ENCODE measurements around the gene BCL2.

The BCL2 gene

DNA sequence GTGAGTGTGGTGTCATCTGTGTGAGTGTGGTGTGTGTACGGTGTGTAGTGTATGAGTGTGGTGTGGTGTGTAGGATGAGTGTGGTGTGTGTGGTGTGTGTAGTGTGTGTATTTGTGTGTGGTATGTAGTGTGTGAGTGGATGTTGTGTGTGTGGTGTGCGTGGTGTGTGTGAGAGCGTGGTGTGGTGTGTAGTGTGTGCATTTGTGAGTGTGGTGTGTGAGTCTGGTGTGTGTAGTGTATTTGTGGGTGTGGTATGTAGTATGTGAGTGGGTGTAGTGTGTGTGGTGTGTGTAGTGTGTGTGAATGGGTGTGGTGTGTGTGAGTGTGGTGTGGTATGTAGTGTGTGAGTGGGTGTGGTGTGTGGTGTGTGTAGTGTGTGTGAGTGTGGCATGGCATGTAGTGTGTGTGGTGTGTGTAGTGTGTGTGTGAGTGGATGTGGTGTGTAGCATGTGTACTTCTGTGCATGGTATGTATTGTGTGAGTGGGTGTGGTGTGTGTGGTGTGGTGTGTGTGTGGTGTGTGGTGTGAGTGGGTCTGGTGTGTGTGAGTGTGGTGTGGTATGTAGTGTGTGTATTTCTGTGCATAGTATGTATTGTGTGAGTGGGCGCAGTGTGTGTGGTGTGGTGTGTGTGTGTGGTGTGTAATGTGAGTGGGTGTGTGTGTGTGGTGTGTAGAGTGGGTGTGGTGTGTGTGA is 227.8 kb downstream of the BCL2 start:
- Histone ChIP-seq H3K79me2 (no peaks in the 10 kb centered on the region), H2AFZ (no peak overlapping the region), H3K4me1 (no peaks in the 10 kb centered on the region)

DNA sequence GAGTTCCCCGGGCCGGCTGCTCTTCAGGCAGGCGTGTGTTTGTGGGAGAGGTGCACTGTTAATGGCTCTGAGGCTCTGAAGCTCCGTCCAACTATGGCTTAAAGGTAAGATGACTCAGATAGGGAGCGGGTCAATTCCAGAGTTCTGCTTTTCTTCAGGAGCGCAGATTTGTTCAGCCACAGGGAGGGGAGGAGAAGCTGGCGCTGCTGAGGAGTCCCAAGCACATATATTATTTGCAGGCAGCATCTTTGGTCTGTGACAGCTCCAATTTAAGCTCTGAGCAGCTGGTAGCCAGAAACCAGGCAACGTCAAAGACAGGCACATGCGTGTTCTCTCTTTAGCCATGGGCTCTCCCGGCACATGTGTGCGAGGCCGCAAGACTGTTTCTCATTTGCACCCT is 229.2 kb downstream of the BCL2 start:
- H3K79me2 ChIP-seq: no peaks in the 10 kb centered on the region
- H3K4me2 ChIP-seq (ENCODE audit: low read length): no peak overlapping the region
- H3K27ac ChIP-seq: no peak overlapping the region
- H3K27me3 ChIP-seq (ENCODE audit: control insufficient read depth, insufficient read depth, low read length): no peaks in the 10 kb centered on the region
- no peaks in the 10 kb centered on the region for H3K4me1 ChIP-seq
- no peaks in the 10 kb centered on the region for H3K36me3 ChIP-seq (ENCODE audit: control insufficient read depth, insufficient read depth, low read length)
- TF ChIP-seq, protein P1, sequence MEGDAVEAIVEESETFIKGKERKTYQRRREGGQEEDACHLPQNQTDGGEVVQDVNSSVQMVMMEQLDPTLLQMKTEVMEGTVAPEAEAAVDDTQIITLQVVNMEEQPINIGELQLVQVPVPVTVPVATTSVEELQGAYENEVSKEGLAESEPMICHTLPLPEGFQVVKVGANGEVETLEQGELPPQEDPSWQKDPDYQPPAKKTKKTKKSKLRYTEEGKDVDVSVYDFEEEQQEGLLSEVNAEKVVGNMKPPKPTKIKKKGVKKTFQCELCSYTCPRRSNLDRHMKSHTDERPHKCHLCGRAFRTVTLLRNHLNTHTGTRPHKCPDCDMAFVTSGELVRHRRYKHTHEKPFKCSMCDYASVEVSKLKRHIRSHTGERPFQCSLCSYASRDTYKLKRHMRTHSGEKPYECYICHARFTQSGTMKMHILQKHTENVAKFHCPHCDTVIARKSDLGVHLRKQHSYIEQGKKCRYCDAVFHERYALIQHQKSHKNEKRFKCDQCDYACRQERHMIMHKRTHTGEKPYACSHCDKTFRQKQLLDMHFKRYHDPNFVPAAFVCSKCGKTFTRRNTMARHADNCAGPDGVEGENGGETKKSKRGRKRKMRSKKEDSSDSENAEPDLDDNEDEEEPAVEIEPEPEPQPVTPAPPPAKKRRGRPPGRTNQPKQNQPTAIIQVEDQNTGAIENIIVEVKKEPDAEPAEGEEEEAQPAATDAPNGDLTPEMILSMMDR (IDR thresholded peaks at IDR 0.05): no peak
- no peaks in the 10 kb centered on the region for H3K9me3 ChIP-seq (ENCODE audit: control insufficient read depth, low read length)
- H2AFZ ChIP-seq: no peak overlapping the region
- no peak overlapping the region for H3K9ac ChIP-seq
- H3K4me3 ChIP-seq (ENCODE audit: low read depth, low read length): no peak overlapping the region

More for the DNA sequence above, 227.8 kb downstream of the BCL2 start:
- no peak overlapping the region for H3K4me3 ChIP-seq (ENCODE audit: low read depth, low read length)
- TF ChIP-seq, protein P1 (IDR thresholded peaks at IDR 0.05): no peak
- H3K4me2 ChIP-seq (ENCODE audit: low read length): no peak overlapping the region
- H3K9ac ChIP-seq: no peak overlapping the region
- H3K9me3 ChIP-seq (ENCODE audit: control insufficient read depth, low read length): no peaks in the 10 kb centered on the region
- no peak overlapping the region for H3K27ac ChIP-seq
- no peaks in the 10 kb centered on the region for H3K27me3 ChIP-seq (ENCODE audit: control insufficient read depth, insufficient read depth, low read length)
- no peaks in the 10 kb centered on the region for H3K36me3 ChIP-seq (ENCODE audit: control insufficient read depth, insufficient read depth, low read length)

DNA sequence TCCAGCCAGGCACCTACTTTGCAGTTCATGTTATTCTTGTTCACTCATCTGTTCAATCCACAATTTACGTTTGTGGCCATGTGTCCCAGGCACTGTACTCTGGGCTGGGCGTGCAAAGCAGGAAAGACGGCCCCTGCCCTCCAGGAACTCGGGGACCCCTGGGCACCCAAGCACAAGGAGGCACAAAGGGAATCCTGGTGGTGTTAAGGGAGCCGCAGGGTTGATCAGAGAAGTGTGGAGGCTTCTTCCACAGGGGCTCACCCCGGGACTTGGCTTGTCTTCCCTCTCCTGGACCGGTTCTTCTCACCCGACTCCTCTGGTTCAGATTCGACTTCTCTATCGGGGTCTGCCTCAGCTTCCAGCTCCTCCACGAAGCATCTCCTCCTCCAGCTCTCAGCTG is 230.5 kb downstream of the BCL2 start:
- Histone ChIP-seq H3K27ac (no peak overlapping the region), H3K4me1 (no peaks in the 10 kb centered on the region), H3K4me2 (ENCODE audit: low read length) (no peak overlapping the region), H3K79me2 (no peaks in the 10 kb centered on the region), H3K27me3 (ENCODE audit: control insufficient read depth, insufficient read depth, low read length) (no peaks in the 10 kb centered on the region), H3K9ac (no peak overlapping the region), H3K36me3 (ENCODE audit: control insufficient read depth, insufficient read depth, low read length) (no peaks in the 10 kb centered on the region), H3K4me3 (ENCODE audit: low read depth, low read length) (no peak overlapping the region), H3K9me3 (ENCODE audit: control insufficient read depth, low read length) (no peaks in the 10 kb centered on the region), H2AFZ (no peak overlapping the region)
- TF ChIP-seq, protein P1 (IDR thresholded peaks at IDR 0.05): no peak

DNA sequence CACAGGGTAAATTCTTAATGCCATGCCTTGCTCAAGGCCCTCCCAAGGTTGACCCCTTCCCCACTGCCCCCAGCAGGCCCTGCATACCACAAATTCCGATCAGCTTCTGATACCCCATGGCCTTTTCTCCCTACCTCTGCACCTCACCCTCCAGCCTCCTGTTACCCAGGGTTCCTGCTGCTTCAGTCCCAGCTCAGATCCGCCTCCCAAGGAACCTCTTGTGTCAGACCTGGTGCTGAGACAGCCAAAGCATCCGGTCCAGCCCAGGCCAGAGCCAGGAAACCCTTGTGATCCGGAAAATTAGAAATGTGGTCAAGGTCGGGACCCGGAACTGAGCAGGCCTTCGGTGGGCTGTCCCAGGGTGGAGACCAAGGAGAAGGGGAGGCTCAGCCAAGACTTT is 231.3 kb downstream of the BCL2 start:
- Histone ChIP-seq H3K4me1 (no peaks in the 10 kb centered on the region), H2AFZ (no peak overlapping the region), H3K4me3 (ENCODE audit: low read depth, low read length) (no peak overlapping the region), H3K9me3 (ENCODE audit: control insufficient read depth, low read length) (no peaks in the 10 kb centered on the region), H3K36me3 (ENCODE audit: control insufficient read depth, insufficient read depth, low read length) (no peaks in the 10 kb centered on the region), H3K79me2 (no peaks in the 10 kb centered on the region), H3K9ac (no peak overlapping the region), H3K27me3 (ENCODE audit: control insufficient read depth, insufficient read depth, low read length) (no peaks in the 10 kb centered on the region), H3K27ac (no peak overlapping the region), H3K4me2 (ENCODE audit: low read length) (no peak overlapping the region)
- TF ChIP-seq, protein P1 (IDR thresholded peaks at IDR 0.05): no peak

All from parathyroid adenoma (tissue), 2 donors.